IPS DF 19.7 (cell line): ENCODE results near the gene GRK6.

Source experiments
- DNase-seq: peaks from one replicate; pipeline ENCODE4 v3.0.0-alpha.2; 2013; ENCODE audit warnings: low read depth, low spot score

GRK6 gene

DNA sequence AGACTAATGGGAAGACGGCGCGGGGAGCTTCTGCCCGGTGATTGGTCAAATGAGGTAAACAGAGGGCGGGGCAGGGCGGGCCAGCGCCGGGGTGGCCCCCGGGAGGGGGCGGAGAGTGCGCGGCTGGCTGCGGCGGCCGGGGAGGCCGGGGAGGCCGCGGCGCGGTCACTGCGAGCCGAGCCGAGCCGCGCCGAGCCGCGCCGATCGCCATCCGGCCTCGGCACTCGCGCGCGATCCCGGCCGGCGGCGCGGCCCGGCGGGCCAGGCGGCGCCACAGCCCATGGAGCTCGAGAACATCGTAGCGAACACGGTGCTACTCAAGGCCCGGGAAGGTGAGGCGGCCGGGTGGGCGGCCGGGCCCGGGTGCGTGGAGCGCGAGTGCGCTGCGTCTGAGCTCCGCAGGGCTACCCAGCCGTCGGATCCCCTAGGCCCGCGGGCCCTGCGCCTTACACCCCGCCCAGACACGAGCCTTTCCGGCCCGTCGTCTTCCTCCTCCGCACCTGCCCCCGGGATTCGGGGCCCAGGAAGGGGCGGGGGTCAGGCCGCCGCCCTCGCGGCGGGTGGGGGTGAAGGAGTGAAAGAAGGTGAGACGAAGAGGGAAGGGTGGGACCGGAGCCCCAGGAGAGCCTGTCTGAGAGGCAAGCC, at the start of gene GRK6:
Gene GRK6, plus strand, starts transcription at position 111 of the 645 bp plus-strand sequence. Its CDS starts 170 bp downstream, at position 281.
- no peak for DNase-seq

- DNase-seq: no peak
These were observed 48.4 kb upstream of the GRK6 start for GRCh38 chr5:177377851-177378776.

DNA sequence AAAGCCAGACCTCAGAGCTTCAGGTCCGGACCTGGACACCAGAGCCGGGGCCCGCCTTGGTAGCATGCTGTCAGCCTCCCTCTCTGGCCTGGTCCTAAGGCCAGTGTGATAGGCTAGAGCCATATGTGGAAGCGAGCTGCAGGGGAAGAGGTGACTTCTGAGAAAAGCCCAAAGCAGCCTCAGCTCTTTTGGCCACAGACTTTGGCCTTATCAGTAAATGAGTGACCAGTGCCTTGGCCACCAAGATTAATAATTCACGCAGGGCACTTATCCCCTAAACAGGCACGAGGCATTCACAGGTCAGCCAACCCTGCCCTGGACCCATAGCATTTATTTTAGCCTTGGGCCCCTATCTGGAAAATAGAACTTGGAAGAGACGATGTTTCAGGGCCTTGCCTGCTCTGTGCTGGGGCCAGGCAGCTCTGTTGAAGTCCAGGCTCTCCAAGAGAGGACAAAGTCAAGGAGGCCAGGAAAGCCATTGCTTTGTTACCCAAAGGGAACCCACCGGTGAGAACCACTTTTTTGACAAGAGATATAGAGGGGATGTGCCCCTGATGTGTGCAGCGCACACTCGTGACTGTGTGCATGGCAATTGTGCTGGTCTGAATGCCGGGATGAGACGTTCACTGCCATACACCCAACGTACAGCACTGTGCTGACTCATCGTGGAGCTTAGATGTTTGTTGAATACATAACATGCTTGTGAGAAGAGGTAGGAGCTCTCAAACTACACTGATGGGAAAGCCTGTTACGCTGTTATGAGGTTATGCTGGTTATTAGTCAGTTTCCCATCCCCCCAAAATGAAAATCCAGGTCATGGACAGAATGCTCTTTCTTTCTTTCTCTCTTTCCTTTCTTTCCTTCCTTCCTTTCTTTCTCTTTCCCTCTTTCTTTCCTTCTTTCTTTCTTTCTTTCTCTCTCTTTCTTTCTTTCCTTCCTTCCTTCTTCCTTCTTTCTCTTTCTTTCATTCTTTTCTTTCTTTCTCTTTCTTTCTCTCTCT, 47.3 kb upstream of the GRK6 start:
- DNase-seq: no peak

GRCh38 chr5:177380805-177381126, 45.7 kb upstream of the GRK6 start:
- no peak for DNase-seq

- no peak for DNase-seq
These were observed 44.0 kb upstream of the GRK6 start for GRCh38 chr5:177382423-177383029.

- no peak for DNase-seq
These were observed 43.3 kb upstream of the GRK6 start for GRCh38 chr5:177383181-177383580.

DNA sequence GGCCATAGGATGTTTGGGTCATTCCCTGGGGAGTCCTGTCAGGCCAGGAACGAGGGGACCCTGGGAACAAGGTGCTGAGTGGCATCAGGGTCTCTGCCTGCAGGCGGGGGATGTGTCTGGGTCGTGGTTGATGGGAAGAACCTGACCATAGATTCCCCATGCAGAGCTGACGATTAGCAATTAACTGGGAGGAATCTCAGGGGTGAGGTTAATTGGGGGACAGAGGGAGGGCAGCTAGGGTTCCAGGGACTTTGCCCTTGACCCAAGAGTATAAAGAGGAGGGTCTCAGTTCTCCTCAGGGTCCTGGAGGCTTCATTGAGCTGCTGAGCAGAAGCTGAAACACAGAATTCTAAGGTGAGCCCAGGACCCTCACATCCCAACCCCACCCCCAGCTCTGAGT, 42.3 kb upstream of the GRK6 start, which contains the start of gene SLC34A1:
Gene SLC34A1, plus strand, starts transcription at position 301 of the 400 bp plus-strand sequence. CDS start 1,308 bp downstream, outside the sequence.
- DNase-seq: no peak

GRCh38 chr5:177385720-177386119, 40.8 kb upstream of the GRK6 start:
- no peak for DNase-seq

DNA sequence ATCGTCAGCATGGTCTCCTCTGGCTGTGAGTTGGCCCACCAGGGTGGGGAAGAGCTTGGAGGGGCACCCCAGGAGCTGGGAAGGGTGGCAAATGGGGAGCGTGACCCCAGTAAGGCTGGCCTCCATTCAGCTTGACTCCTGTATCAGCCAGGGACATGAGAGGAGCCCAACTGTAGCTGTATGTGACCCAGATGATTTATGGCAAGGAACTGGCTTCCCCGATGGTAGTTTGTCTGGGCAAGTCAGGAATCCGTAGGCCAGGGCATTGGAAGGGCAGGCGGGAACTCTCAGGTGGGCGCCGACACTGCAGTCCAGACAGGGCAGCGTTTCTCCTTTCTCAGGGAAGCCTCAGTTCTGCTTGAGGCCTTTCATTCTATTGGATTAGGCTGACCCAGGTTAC, 39.9 kb upstream of the GRK6 start:
- DNase-seq: no peak

DNA sequence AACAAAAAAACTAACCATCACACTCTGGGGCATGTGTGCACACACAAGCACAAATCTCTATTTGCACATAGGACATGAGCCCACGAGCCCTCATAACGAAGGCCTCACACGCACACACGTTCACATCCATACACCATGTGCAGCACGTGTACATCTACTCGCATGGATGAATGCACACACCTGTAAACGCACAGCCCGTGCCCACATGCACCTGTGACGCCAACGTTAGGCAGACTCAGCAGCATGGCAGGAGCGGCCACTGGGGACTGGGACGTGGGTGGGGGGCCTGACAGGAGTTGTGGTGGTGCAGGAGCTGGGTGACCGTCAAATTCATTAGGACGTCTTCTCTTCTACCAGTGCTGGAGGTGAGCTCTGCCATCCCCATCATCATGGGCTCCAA, 39.1 kb upstream of the GRK6 start:
- no peak for DNase-seq

DNA sequence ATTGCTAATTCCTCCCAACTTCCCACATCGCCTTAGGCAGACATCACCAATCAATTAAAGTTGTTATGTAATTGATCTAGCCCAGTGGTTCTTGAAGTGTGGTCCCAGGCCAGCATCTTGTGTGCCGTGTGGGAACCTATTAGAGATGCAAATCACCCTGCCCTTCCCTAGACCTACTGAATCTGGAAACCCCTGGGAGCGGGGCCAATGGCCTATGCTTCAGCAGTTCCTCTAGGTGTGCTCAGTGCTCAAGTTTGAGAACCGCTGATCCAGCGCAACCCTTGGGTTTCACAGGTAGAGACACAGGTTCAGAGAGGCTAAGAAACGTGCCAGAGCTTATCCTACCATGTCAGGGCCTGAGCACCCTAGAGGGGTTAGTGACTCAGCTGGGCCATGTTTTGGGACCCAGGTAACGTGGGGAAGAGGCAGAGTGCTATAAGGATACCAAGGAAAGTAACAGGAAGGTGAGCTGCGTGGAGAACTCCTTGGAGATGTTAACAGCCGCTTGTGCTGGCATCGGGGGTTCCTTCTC, 37.9 kb upstream of the GRK6 start:
- no peak for DNase-seq

GRCh38 chr5:177389241-177390169, 37.0 kb upstream of the GRK6 start:
- DNase-seq: no peak

GRCh38 chr5:177390363-177391300, 35.8 kb upstream of the GRK6 start:
- DNase-seq: peak; percentile 75

DNA sequence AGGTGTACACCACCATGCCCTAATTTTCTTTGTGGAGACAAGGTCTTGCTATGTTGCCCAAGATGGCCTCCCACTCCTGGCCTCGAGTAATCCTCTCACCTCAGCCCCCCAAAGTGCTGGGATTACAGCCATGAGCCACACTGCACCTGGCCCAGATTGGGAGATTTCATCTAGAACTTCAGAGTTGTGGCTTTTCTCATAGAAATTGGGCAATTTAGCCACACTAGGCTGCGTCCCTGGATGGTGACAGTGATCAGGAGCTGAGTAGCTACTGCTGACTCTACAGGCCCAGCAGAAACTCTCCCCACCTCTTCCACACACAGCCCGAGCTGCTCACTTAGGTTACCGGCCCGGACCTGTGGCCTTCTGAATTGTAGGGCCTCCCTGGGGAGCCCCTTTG, 33.7 kb upstream of the GRK6 start:
- DNase-seq: no peak

DNA sequence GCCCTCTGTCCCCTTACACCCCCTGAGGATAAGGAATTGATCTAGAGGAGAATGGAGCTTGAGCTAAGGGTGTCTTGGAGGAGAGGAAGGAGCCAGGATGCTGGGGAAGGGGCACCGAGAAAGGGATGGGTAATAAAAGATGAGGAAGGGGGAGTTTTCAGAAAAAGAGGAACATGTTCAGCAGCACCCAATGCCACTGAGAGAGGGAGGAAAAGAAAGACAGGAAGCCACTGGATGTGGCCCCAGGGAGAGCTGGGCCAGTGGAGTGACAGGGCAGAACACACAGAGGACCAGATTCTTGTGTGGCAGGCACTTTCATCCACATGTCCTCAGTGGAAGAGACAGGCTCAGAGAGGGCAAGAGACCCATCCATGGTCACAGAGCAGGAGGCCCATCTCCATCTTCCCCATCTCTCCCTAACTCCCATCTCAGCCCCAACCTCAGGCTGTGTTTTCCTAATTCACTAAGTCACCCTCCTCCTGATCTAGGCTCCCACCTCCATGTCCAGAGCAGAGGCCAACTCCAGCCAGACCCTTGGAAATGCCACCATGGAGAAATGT, 33.2 kb upstream of the GRK6 start:
- no peak for DNase-seq

DNA sequence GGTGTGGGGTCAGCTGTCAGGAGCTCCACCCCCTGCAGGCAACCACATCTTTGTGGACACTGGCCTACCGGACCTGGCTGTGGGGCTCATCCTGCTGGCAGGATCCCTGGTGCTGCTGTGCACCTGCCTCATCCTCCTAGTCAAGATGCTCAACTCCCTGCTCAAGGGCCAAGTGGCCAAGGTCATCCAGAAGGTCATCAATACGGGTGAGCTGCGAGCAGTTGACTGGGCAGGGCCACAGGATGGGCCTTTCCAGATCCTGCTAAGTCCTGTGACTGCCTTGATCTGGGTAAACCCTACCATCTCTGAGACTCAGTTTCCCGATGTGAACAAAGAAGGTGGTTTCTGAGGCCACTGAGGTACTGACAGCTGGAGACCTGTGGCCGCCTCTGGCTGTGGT, 32.5 kb upstream of the GRK6 start:
- DNase-seq: no peak

DNA sequence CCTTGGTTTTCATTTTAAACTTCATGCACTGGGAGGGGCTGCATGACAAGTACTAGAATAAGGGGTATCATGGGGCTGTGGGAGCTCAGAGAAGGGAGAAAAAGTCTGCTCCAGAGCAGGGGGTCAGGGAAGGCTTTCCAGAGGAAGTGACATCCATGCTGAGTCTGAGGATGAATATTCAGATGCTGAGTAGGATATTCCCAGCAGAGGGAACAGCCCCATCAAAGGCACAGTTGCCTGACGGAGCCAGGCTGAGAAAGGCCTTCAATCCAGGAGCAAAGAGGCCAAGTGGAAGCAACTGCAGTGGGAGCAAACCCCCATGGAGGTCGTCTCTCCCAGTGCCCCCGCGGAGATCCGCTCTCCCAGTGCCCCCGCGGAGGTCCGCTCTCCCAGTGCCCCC, 30.4 kb upstream of the GRK6 start:
- DNase-seq: no peak

- DNase-seq: no peak
These were observed 29.7 kb upstream of the GRK6 start for GRCh38 chr5:177396807-177397206.
